KMS-11 (cell line): Measurements from ENCODE around the gene MBD6.

Experiments used
- H2AFZ ChIP-seq: fragments of 200-600 bp; sonication (generic); 2 replicates; pipeline ENCODE4 v1.6.1; 2016; ENCODE audit warnings: antibody characterized with exemption, mixed run types, low read depth
- H3K27ac ChIP-seq: fragments of 200-600 bp; sonication (generic); 2 replicates; pipeline ENCODE4 v1.6.1; 2016; ENCODE audit warnings: mild to moderate bottlenecking, mixed run types
- H3K27me3 ChIP-seq: fragments of 200-600 bp; sonication (generic); 2 replicates; pipeline ENCODE4 v1.6.1; 2017; ENCODE audit warnings: mild to moderate bottlenecking, low read depth, mixed run types, moderate library complexity; ENCODE audit not compliant: insufficient read depth
- H3K36me3 ChIP-seq: fragments of 200-600 bp; sonication (generic); 2 replicates; pipeline ENCODE4 v1.6.1; 2017; ENCODE audit warnings: mild to moderate bottlenecking, mixed run types; ENCODE audit not compliant: insufficient read depth
- H3K4me1 ChIP-seq: fragments of 200-600 bp; sonication (generic); 2 replicates; pipeline ENCODE4 v1.6.1; 2016; ENCODE audit warnings: mild to moderate bottlenecking, low read depth, mixed run types; ENCODE audit not compliant: poor library complexity, severe bottlenecking
- H3K4me2 ChIP-seq: fragments of 200-600 bp; sonication (generic); 2 replicates; pipeline ENCODE4 v1.7.0; 2016; ENCODE audit warnings: mild to moderate bottlenecking, mixed run types
- H3K4me3 ChIP-seq: fragments of 200-600 bp; sonication (generic); IDR thresholded peaks from 2 replicates; pipeline ENCODE4 v1.6.1; 2017; ENCODE audit warnings: low read depth, low read length, mixed read lengths; ENCODE audit not compliant: insufficient read depth
- H3K79me2 ChIP-seq: fragments of 200-600 bp; sonication (generic); 2 replicates; pipeline ENCODE4 v1.6.1; 2016; ENCODE audit warnings: low read depth, mixed run types; ENCODE audit not compliant: insufficient read depth
- H3K9ac ChIP-seq: fragments of 200-600 bp; sonication (generic); 2 replicates; pipeline ENCODE4 v1.6.1; 2016; ENCODE audit warnings: mild to moderate bottlenecking, mixed run types
- H4K20me1 ChIP-seq: fragments of 200-600 bp; sonication (generic); 2 replicates; pipeline ENCODE4 v1.6.1; 2016; ENCODE audit warnings: mild to moderate bottlenecking, mixed run types; ENCODE audit not compliant: insufficient read depth
- TF ChIP-seq, protein P1 (sequence below): fragments of 200-600 bp; sonication (generic); conservative IDR thresholded peaks from 2 replicates; pipeline ENCODE4 v1.6.1; 2017; ENCODE audit warnings: low read depth, mild to moderate bottlenecking, antibody characterized with exemption, low read length, moderate library complexity, mixed read lengths

Gene MBD6

DNA sequence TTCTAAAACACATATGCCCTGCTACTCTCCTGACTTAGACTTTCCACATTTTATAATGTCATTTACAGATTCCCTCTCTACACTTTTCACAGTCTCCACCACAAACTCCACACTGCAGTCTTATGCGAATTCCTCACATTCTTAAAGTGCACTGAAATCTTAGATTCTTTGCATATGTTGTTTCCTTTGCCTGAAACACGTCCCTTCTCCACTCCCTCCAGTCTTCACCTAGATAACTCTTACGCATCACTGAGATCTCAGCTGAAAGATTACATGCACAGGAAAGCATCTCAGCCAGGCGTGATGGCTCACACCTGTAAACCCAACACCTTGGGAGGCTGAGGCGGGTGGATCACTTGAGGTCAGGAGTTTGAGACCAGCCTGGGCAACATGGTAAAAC is 39.2 kb upstream of the MBD6 start:
- H3K36me3 ChIP-seq: no peaks in the 10 kb centered on the region
- H3K27me3 ChIP-seq: peaks cover 22% of the 10 kb centered on the region
- peaks cover 3% of the 10 kb centered on the region for H3K4me1 ChIP-seq
- no peak overlapping the region for H3K27ac ChIP-seq
- no peak overlapping the region for H3K4me2 ChIP-seq
- H3K4me3 ChIP-seq: no peak overlapping the region
- peaks cover 6% of the 10 kb centered on the region for H3K79me2 ChIP-seq
- no peaks in the 10 kb centered on the region for H4K20me1 ChIP-seq
- H2AFZ ChIP-seq: no peak overlapping the region
- TF ChIP-seq, protein P1, sequence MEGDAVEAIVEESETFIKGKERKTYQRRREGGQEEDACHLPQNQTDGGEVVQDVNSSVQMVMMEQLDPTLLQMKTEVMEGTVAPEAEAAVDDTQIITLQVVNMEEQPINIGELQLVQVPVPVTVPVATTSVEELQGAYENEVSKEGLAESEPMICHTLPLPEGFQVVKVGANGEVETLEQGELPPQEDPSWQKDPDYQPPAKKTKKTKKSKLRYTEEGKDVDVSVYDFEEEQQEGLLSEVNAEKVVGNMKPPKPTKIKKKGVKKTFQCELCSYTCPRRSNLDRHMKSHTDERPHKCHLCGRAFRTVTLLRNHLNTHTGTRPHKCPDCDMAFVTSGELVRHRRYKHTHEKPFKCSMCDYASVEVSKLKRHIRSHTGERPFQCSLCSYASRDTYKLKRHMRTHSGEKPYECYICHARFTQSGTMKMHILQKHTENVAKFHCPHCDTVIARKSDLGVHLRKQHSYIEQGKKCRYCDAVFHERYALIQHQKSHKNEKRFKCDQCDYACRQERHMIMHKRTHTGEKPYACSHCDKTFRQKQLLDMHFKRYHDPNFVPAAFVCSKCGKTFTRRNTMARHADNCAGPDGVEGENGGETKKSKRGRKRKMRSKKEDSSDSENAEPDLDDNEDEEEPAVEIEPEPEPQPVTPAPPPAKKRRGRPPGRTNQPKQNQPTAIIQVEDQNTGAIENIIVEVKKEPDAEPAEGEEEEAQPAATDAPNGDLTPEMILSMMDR: no peak
- H3K9ac ChIP-seq: no peak overlapping the region

DNA sequence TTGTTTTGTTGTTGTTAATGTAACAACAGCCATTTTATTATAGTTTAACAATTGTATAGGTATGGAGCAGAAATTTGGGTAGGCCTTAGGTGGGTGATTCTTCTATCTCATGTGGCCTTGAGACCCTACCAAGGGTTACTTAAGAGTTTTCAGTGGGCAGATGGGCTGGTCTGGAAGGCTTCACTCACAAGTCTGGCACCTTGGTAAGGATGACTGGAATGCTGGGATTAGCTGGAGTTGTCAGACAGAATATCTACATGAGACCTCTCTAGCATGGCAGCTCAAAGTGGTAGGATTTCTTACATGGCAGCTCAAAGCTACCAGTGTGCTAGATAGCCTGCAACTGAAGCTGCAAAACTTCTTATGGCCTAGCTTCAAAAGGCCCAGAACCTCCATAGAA is 36.9 kb upstream of the MBD6 start:
- Histone ChIP-seq H4K20me1 (no peaks in the 10 kb centered on the region), H3K4me2 (no peak overlapping the region), H3K9ac (no peak overlapping the region), H2AFZ (no peak overlapping the region), H3K4me1 (peaks cover 22% of the 10 kb centered on the region), H3K4me3 (no peak overlapping the region), H3K27me3 (peaks cover 14% of the 10 kb centered on the region), H3K79me2 (peaks cover 26% of the 10 kb centered on the region), H3K27ac (no peak overlapping the region), H3K36me3 (peaks cover 17% of the 10 kb centered on the region; the same call in 1 of the 2 replicates)
- TF ChIP-seq, protein P1: no peak

DNA sequence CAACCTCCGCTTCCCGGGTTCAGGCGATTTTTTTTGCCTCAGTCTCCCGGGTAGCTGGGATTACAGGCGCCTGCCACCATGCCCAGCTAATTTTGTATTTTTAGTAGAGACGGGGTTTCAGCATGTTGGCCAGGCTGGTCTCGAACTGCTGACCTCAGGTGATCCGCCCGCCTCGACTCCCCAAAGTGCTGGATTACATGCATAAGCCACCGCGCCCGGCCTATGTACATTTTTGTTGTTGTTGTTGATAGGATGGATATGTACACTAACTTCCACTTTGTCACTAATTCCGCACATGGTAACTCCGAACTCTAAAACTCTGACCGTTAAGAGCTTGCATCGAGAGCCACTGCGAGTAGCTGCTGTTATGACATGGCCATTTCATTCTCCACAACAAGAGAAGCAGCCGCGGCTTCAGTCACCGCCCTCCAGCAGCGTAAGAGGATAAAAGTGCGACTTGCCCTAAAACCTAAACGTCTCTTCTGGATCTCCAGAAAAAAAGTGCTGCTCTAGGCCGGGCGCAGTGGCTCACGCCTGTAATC is 35.5 kb upstream of the MBD6 start:
- Histone ChIP-seq H3K9ac (no peak overlapping the region), H3K36me3 (peaks cover 27% of the 10 kb centered on the region; the same call in 1 of the 2 replicates), H4K20me1 (no peaks in the 10 kb centered on the region), H3K27me3 (peaks cover under 1% of the 10 kb centered on the region; the same call in 1 of the 2 replicates), H2AFZ (peak overlapping the region; percentile 48; the same call in 1 of the 2 replicates), H3K27ac (no peak overlapping the region), H3K4me1 (peaks cover 27% of the 10 kb centered on the region), H3K4me3 (no peak overlapping the region), H3K79me2 (peaks cover 37% of the 10 kb centered on the region), H3K4me2 (peak overlapping the region; percentile 21; the same call in 1 of the 2 replicates)
- TF ChIP-seq, protein P1: no peak

DNA sequence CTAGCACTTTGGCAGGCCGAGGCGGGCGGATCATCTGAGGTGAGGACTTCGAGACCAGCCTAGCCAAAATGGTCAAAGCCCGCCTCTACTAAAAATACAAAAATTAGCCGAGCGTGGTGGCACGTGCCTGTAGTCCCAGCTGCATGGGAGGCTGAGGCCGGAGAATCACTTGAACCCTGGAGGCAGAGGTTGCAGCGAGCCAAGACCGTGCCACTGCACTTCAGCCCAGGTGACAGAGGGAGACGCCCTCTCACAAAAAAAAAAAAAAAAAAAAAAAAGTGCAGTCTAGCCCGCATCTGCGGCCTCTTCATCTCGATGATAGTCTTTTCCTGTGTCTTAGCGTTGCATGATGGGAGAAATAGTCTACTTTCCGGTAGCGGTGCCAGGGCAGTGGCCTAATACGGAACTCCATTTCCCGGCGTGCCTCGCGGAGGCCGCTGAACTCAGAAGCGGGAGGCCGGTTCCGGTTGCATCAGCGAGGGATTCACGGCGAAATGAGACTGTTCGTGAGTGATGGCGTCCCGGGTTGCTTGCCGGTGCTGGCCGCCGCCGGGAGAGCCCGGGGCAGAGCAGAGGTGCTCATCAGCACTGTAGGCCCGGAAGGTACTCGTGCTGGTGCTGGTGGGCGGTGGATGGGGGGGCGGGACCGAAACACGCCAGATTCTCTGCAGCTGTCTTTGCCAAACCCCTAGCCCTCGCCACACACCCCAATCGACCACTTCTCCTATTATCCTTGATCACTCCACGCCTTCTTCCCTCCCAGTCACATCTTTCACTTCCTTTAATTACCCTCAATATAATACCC is 34.8 kb upstream of the MBD6 start, which contains the start of gene MARS1:
TSS of gene MARS1 (plus strand) at position 472 of the 805 bp plus-strand sequence. CDS start at position 495, 23 bp downstream.
- peaks cover 37% of the 10 kb centered on the region for H3K79me2 ChIP-seq
- no peaks in the 10 kb centered on the region; the same call in 1 of the 2 replicates for H3K27me3 ChIP-seq
- H4K20me1 ChIP-seq: no peaks in the 10 kb centered on the region
- peak within 1 kb of the TSS; percentile 41 for H3K27ac ChIP-seq
- H3K4me1 ChIP-seq: peaks cover 27% of the 10 kb centered on the region
- peak within 1 kb of the TSS; percentile 92 for H3K4me3 ChIP-seq
- H3K36me3 ChIP-seq: peaks cover 27% of the 10 kb centered on the region; the same call in 1 of the 2 replicates
- TF ChIP-seq, protein P1: 0 out of 2 replicates have a peak, but pooled peaks have one; percentile 16
- peak within 1 kb of the TSS; percentile 77 for H3K4me2 ChIP-seq
- peak within 1 kb of the TSS; percentile 48; the same call in 1 of the 2 replicates for H2AFZ ChIP-seq
- peak within 1 kb of the TSS; percentile 64 for H3K9ac ChIP-seq
